ENCODE data around the gene SLC47A1.

GRCh38 chr17:19555746-19556145 lies 22.1 kb downstream of the SLC47A1 start:
- no peak for TF ChIP-seq CTCF (IDR thresholded peaks at IDR 0.05)
- no peak for TF ChIP-seq POLR2A (IDR thresholded peaks at IDR 0.05)
